A673 (cell line): ENCODE results near the gene ANKHD1. TPM values are rescaled to one million over a fixed set of nuclear protein-coding genes. Genes with fewer than 3 reads are reported as not detected.

ENCODE experiments used
- Bru-seq: library from RNA; stranded (reverse); fragments of 400-500 nt; gene quantifications from one replicate; lab custom pipeline; 2021; lab: Mats Ljungman, UMichigan
- BruChase-seq, 2 experiments: library from RNA; stranded (reverse); fragments of 400-500 nt; gene quantifications; one replicate each; lab custom pipeline; 2021; lab: Mats Ljungman, UMichigan
- BruUV-seq: library from RNA; stranded (reverse); fragments of 400-500 nt; replicated peaks from 2 replicates; lab custom pipeline; 2021; lab: Mats Ljungman, UMichigan
- CTCF ChIA-PET: fragments of 300-600 bp; sonication (Branson Sonifier 250); formaldehyde crosslinking; loops from one replicate; lab custom pipeline; 2022; ENCODE audit warnings: antibody characterized with exemption; lab: Charles Lee
- POLR2A ChIA-PET: fragments of 300-600 bp; sonication (Branson Sonifier 250); formaldehyde crosslinking; loops from one replicate; lab custom pipeline; 2022; ENCODE audit warnings: antibody characterized with exemption; ENCODE audit not compliant: low non-redundant PET; lab: Charles Lee
- DNase-seq: peaks from one replicate; pipeline ENCODE4 v3.0.0-alpha.2; 2015; ENCODE audit warnings: low spot score
- H3K27ac ChIP-seq: fragments of 200-600 bp; sonication (generic); 2 replicates; pipeline ENCODE4 v1.5.1; 2016; ENCODE audit warnings: mixed run types, low read depth, mild to moderate bottlenecking, mixed read lengths, antibody characterized with exemption, low read length; ENCODE audit not compliant: poor library complexity, severe bottlenecking
- H3K27me3 ChIP-seq: fragments of 200-600 bp; sonication (generic); replicated peaks from 2 replicates; pipeline ENCODE4 v1.6.1; 2017; ENCODE audit warnings: mixed run types, low read depth, mild to moderate bottlenecking, mixed read lengths, antibody characterized with exemption, low read length; ENCODE audit not compliant: insufficient read depth, poor library complexity
- H3K36me3 ChIP-seq: fragments of 200-600 bp; sonication (generic); 2 replicates; pipeline ENCODE4 v1.6.1; 2016; ENCODE audit warnings: mixed run types, mild to moderate bottlenecking, mixed read lengths, antibody characterized with exemption, low read length; ENCODE audit not compliant: insufficient read depth, poor library complexity, severe bottlenecking
- H3K4me1 ChIP-seq: fragments of 200-600 bp; sonication (generic); 2 replicates; pipeline ENCODE4 v1.6.1; 2017; ENCODE audit warnings: mixed run types, mild to moderate bottlenecking, mixed read lengths, antibody characterized with exemption, low read length; ENCODE audit not compliant: insufficient read depth, poor library complexity, severe bottlenecking
- H3K4me3 ChIP-seq: fragments of 200-600 bp; sonication (generic); 2 replicates; pipeline ENCODE4 v1.5.1; 2016; ENCODE audit warnings: low read depth, mixed run types, mild to moderate bottlenecking, mixed read lengths, low read length; ENCODE audit not compliant: poor library complexity, severe bottlenecking
- H3K9me3 ChIP-seq: fragments of 200-600 bp; sonication (generic); 2 replicates; pipeline ENCODE4 v1.6.1; 2016; ENCODE audit warnings: mixed run types, low read depth, mild to moderate bottlenecking, mixed read lengths, antibody characterized with exemption, low read length; ENCODE audit not compliant: poor library complexity, severe bottlenecking
- EZH2 ChIP-seq: fragments of 200-600 bp; sonication (generic); IDR thresholded peaks from 2 replicates; pipeline ENCODE4 v1.6.1; 2017; ENCODE audit warnings: borderline replicate concordance, low read depth, mild to moderate bottlenecking, mixed read lengths, antibody characterized with exemption, low read length; ENCODE audit not compliant: poor library complexity, severe bottlenecking
- intact Hi-C: fragments of 100-400 bp; cut with micrococcal nuclease; formaldehyde crosslinking; loops from one replicate; pipeline ENCODE4 v1.10.0; 2022; ENCODE audit not compliant: unreplicated experiment
- long read RNA-seq: library from polyadenylated mRNA; stranded (forward); transcript quantifications from one replicate; pipeline ENCODE4 v2.0.0, GENCODE V29; 2022
- total RNA-seq: library from RNA; stranded (reverse); gene quantifications from 2 replicates; pipeline ENCODE4 v1.2.3, GENCODE V29; 2021
- TF ChIP-seq, protein P1 (sequence below): fragments of 300-800, 200-600 bp; sonication (generic); conservative IDR thresholded peaks from 2 replicates; pipeline ENCODE4 v1.5.1; 2017; ENCODE audit warnings: low read depth, mild to moderate bottlenecking, antibody characterized with exemption, low read length, moderate library complexity, mixed read lengths

The ANKHD1 gene, protein sequence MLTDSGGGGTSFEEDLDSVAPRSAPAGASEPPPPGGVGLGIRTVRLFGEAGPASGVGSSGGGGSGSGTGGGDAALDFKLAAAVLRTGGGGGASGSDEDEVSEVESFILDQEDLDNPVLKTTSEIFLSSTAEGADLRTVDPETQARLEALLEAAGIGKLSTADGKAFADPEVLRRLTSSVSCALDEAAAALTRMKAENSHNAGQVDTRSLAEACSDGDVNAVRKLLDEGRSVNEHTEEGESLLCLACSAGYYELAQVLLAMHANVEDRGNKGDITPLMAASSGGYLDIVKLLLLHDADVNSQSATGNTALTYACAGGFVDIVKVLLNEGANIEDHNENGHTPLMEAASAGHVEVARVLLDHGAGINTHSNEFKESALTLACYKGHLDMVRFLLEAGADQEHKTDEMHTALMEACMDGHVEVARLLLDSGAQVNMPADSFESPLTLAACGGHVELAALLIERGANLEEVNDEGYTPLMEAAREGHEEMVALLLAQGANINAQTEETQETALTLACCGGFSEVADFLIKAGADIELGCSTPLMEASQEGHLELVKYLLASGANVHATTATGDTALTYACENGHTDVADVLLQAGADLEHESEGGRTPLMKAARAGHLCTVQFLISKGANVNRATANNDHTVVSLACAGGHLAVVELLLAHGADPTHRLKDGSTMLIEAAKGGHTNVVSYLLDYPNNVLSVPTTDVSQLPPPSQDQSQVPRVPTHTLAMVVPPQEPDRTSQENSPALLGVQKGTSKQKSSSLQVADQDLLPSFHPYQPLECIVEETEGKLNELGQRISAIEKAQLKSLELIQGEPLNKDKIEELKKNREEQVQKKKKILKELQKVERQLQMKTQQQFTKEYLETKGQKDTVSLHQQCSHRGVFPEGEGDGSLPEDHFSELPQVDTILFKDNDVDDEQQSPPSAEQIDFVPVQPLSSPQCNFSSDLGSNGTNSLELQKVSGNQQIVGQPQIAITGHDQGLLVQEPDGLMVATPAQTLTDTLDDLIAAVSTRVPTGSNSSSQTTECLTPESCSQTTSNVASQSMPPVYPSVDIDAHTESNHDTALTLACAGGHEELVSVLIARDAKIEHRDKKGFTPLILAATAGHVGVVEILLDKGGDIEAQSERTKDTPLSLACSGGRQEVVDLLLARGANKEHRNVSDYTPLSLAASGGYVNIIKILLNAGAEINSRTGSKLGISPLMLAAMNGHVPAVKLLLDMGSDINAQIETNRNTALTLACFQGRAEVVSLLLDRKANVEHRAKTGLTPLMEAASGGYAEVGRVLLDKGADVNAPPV (N-terminal part only)
- total RNA-seq (167 and 169 TPM in 2 replicates), Bru-seq, nascent RNA (percentile 95 among the genes with signal in this experiment), BruChase-seq, experiment 1, labeled RNA remaining after a 2-hour chase (percentile 99 among the genes with signal in this experiment), BruChase-seq, experiment 2, labeled RNA remaining after a 6-hour chase (percentile 99 among the genes with signal in this experiment)
- long read RNA-seq, full-length matches to known transcripts = 59 of 210 reads
- long read RNA-seq, partial matches to known transcripts = 92 of 210 reads
- long read RNA-seq, other reads (novel, unspliced or antisense) = 59 of 210 reads

DNA sequence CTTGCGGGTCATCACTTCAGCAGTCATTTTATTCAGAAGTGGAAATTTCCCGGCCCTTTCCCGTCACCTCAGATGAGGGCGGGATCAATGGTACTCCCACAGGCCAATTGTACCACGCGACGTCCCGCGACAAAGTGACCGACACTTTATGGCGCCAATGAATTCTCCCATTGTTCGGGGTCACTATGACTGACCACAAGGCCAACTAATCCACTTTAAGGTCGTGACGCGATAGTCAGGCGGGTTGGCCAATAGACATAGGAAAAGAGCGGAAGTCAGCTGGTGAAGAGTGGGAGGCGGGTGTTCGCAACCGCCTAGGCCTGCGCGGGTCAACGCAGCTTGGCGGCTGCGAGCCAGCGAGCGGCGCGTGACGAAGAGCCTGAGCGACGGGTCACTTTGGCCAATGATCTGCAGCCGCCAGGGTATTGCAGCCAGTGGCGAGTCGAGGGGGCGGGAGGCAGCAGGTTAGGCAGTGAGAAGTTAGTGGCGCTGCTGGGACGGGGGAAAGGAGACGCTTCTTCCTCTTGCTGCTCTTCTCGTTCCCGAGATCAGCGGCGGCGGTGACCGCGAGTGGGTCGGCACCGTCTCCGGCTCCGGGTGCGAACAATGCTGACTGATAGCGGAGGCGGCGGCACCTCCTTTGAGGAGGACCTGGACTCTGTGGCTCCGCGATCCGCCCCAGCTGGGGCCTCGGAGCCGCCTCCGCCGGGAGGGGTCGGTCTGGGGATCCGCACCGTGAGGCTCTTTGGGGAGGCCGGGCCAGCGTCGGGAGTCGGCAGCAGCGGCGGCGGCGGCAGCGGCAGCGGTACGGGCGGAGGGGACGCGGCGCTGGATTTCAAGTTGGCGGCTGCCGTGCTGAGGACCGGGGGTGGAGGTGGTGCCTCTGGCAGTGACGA lies at the start of gene ANKHD1:
Gene ANKHD1 (plus strand): TSS at position 472 of the 896 bp plus-strand sequence. CDS start 135 bp downstream, at position 607.
- CTCF ChIA-PET = interaction anchor here (1.1 to 1.5 kb wide), 2 partner anchors 29 to 157 kb away, joined by 4 to 5 read pairs; no protein-coding TSS in a partner anchor
- Histone ChIP-seq H3K27ac (peak within 1 kb of the TSS; percentile 98), H3K27me3 (no peaks in the 10 kb centered on the region), H3K4me3 (peak within 1 kb of the TSS; percentile 99), H3K9me3 (no peaks in the 10 kb centered on the region), H3K36me3 (peaks cover 6% of the 10 kb centered on the region), H3K4me1 (peaks cover 17% of the 10 kb centered on the region)
- peak; percentile 100 for DNase-seq
- POLR2A ChIA-PET = no interaction called here
- intact Hi-C loops = no loop called here
- TF ChIP-seq, protein P1, sequence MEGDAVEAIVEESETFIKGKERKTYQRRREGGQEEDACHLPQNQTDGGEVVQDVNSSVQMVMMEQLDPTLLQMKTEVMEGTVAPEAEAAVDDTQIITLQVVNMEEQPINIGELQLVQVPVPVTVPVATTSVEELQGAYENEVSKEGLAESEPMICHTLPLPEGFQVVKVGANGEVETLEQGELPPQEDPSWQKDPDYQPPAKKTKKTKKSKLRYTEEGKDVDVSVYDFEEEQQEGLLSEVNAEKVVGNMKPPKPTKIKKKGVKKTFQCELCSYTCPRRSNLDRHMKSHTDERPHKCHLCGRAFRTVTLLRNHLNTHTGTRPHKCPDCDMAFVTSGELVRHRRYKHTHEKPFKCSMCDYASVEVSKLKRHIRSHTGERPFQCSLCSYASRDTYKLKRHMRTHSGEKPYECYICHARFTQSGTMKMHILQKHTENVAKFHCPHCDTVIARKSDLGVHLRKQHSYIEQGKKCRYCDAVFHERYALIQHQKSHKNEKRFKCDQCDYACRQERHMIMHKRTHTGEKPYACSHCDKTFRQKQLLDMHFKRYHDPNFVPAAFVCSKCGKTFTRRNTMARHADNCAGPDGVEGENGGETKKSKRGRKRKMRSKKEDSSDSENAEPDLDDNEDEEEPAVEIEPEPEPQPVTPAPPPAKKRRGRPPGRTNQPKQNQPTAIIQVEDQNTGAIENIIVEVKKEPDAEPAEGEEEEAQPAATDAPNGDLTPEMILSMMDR = no peak
- TF ChIP-seq EZH2 = no peak
- TSS peak; percentile 40 for BruUV-seq

DNA sequence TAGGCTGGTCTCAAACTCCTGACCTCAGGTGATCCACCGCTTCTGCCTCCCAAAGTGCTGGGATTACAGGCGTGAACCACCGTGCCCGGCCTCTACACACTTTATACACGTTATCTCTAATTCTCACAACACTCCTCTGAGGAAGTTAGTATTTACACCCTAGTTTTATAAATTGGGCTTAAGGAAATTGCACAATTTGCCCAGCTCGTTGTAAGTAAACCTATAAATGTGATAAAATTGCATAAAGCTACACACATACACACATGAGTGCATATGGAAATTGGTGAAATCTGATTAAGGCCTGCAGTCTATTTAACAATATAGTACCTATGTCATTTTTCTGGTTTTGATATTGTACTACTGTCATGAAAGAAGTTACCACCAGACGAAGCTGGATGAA lies 46.1 kb upstream of the ANKHD1 start:
- H3K9me3 ChIP-seq = no peaks in the 10 kb centered on the region
- no peak overlapping the region for H3K4me3 ChIP-seq
- no peak for DNase-seq
- H3K36me3 ChIP-seq = no peaks in the 10 kb centered on the region
- H3K27ac ChIP-seq = no peak overlapping the region
- no peaks in the 10 kb centered on the region for H3K27me3 ChIP-seq
- intact Hi-C loops = no loop called here
- TF ChIP-seq, protein P1 = no peak
- TF ChIP-seq EZH2 = no peak
- ChIA-PET POLR2A (no interaction called here), CTCF (interaction anchor here (1.4 to 3.1 kb wide), 3 partner anchors 9 to 116 kb away, joined by 4 to 13 read pairs (median 11); partner anchors contain the start of gene HBEGF)
- no TSS peak for BruUV-seq
- H3K4me1 ChIP-seq = peaks cover 3% of the 10 kb centered on the region
